Caki2 (cell line): ENCODE results near the gene PIGQ. TPM values are rescaled to one million over a fixed set of nuclear protein-coding genes. Genes with fewer than 3 reads are reported as not detected.

Source experiments
- DNase-seq: peaks from one replicate; pipeline ENCODE4 v3.0.0-alpha.2; 2015; ENCODE audit warnings: low read depth
- in situ Hi-C: cut with HindIII; loops from 2 replicates; pipeline ENCODE4 v1.10.0; 2016; ENCODE audit warnings: low sequenced_read_pairs, low pct_unique_long_range_greater_than_20kb, mixed read lengths
- total RNA-seq: library from RNA; depleted of rRNA; stranded (reverse); fragments of >200 nt; shearing (Covaris generic); gene quantifications from 2 replicates; pipeline ENCODE4 v1.2.3, GENCODE V29; 2014; ENCODE audit warnings: low replicate concordance

The PIGQ gene
- total RNA-seq, 1 experiment from 2014 or later = 53.4 TPM

- DNase-seq = no peak
- in situ Hi-C loops = no loop called here
Observed at GRCh38 chr16:578870-579405, 9.2 kb downstream of the PIGQ start.

GRCh38 chr16:580141-580945 lies 10.6 kb downstream of the PIGQ start:
- in situ Hi-C loops = no loop called here
- DNase-seq = no peak

GRCh38 chr16:580946-581498 lies 11.3 kb downstream of the PIGQ start:
- no peak for DNase-seq
- in situ Hi-C loops = no loop called here

- no peak for DNase-seq
- in situ Hi-C loops = no loop called here
Observed at GRCh38 chr16:582218-582613, 12.4 kb downstream of the PIGQ start.

- in situ Hi-C loops = no loop called here
- no peak for DNase-seq
Observed at GRCh38 chr16:582614-583331, 13.0 kb downstream of the PIGQ start.

GRCh38 chr16:583470-583814 lies 13.7 kb downstream of the PIGQ start:
- in situ Hi-C loops = no loop called here
- DNase-seq = no peak

GRCh38 chr16:583815-584591 lies 14.2 kb downstream of the PIGQ start:
- in situ Hi-C loops = no loop called here
- DNase-seq = no peak

- DNase-seq = peak; percentile 41
- in situ Hi-C loops = no loop called here
Observed at GRCh38 chr16:585351-585750, 15.6 kb downstream of the PIGQ start.

GRCh38 chr16:586047-586644 lies 16.4 kb downstream of the PIGQ start:
- no peak for DNase-seq
- in situ Hi-C loops = no loop called here

GRCh38 chr16:586645-587590 lies 17.1 kb downstream of the PIGQ start:
- DNase-seq = peak; percentile 31
- in situ Hi-C loops = no loop called here

GRCh38 chr16:588639-588888 lies 18.8 kb downstream of the PIGQ start:
- in situ Hi-C loops = no loop called here
- peak; percentile 81 for DNase-seq

GRCh38 chr16:588889-589657 lies 19.3 kb downstream of the PIGQ start:
- DNase-seq = peak; percentile 98
- in situ Hi-C loops = no loop called here

- peak; percentile 97 for DNase-seq
- in situ Hi-C loops = no loop called here
Observed at GRCh38 chr16:589658-590187, 20.0 kb downstream of the PIGQ start, which contains the start of gene RAB40C. Gene RAB40C, plus strand, starts transcription at chr16:590066. Its CDS starts 226 bp downstream, at chr16:590292.

- in situ Hi-C loops = no loop called here
- DNase-seq = peak; percentile 51
Observed at GRCh38 chr16:590188-590814, 20.5 kb downstream of the PIGQ start.

- in situ Hi-C loops = no loop called here
- no peak for DNase-seq
Observed at GRCh38 chr16:590815-591200, 21.0 kb downstream of the PIGQ start.

GRCh38 chr16:591231-591630 lies 21.5 kb downstream of the PIGQ start:
- in situ Hi-C loops = no loop called here

More at GRCh38 chr16:591231-591630, 21.5 kb downstream of the PIGQ start:
- DNase-seq = no peak
